Thoracic aorta (tissue), 2 donors: ENCODE measurements around the gene MUC2. TPM values are rescaled to one million over a fixed set of nuclear protein-coding genes. Genes with fewer than 3 reads are reported as not detected.

Experiments used
- ATAC-seq: fragments of 150-250 bp; one replicate; pipeline ENCODE4 v1.8.0; 2017; ENCODE audit warnings: low read depth; ENCODE audit not compliant: insufficient number of reproducible peaks, low FRiP score
- DNase-seq: peaks from one replicate; pipeline ENCODE4 v3.0.0-alpha.2; 2020; ENCODE audit warnings: low spot score
- H3K27ac ChIP-seq, 2 donors: fragments of 200-600 bp; sonication (generic); 1 replicate in 1 of 2; 2 replicates in 1 of 2; pipeline ENCODE4 v1.5.1; 2016; ENCODE audit warnings: mild to moderate bottlenecking in 2 of 2, moderate library complexity in 2 of 2
- H3K27me3 ChIP-seq: fragments of 200-600 bp; sonication (generic); replicated peaks from 2 replicates; pipeline ENCODE4 v1.6.0; 2016; ENCODE audit warnings: mild to moderate bottlenecking; ENCODE audit not compliant: insufficient read depth
- H3K36me3 ChIP-seq: fragments of 200-600 bp; sonication (generic); one replicate; pipeline ENCODE4 v1.5.1; 2016
- H3K4me1 ChIP-seq, 2 donors: fragments of 200-600 bp; sonication (generic); 1 replicate in 1 of 2; 2 replicates in 1 of 2; pipeline versions ENCODE4 v1.5.1 to v1.6.0; 2016; ENCODE audit warnings: low read depth in 2 of 2, mild to moderate bottlenecking in 1 of 2; ENCODE audit not compliant: control insufficient read depth in 1 of 2
- H3K4me3 ChIP-seq: fragments of 200-600 bp; sonication (generic); 2 replicates; pipeline ENCODE4 v1.5.1; 2016; ENCODE audit warnings: mild to moderate bottlenecking
- H3K9me3 ChIP-seq: fragments of 200-600 bp; sonication (generic); 2 replicates; pipeline ENCODE4 v1.5.1; 2016
- CTCF ChIP-seq: fragments of 200-600 bp; sonication (generic); IDR thresholded peaks from one replicate; pipeline ENCODE4 v1.5.1; 2019; ENCODE audit warnings: antibody characterized with exemption
- total RNA-seq, 2 donors: library from RNA; depleted of rRNA; stranded (reverse); fragments of >200 nt; gene quantifications; one replicate each; pipeline versions ENCODE4 v1.1.0 to v1.2.3, GENCODE V29; 2016

MUC2 gene
- total RNA-seq, 2 donors from 2014 or later, result not detected

GRCh38 chr11:1034001-1034400, 40.7 kb upstream of the MUC2 start:
- Histone ChIP-seq H3K27ac (no peak overlapping the region), H3K4me3 (no peak overlapping the region), H3K27me3 (no peaks in the 10 kb centered on the region), H3K4me1 (peaks cover 0 to 17% of the 10 kb centered on the region in 2 donors), H3K36me3 (no peaks in the 10 kb centered on the region), H3K9me3 (no peaks in the 10 kb centered on the region)
- ATAC-seq (no peak), DNase-seq (no peak)
- no peak for TF ChIP-seq CTCF

- Histone ChIP-seq H3K4me3 (no peak overlapping the region), H3K4me1 (peaks cover 0 to 17% of the 10 kb centered on the region in 2 donors), H3K36me3 (no peaks in the 10 kb centered on the region), H3K9me3 (no peaks in the 10 kb centered on the region), H3K27me3 (no peaks in the 10 kb centered on the region), H3K27ac (no peak overlapping the region)
- no peak for TF ChIP-seq CTCF
- ATAC-seq (no peak), DNase-seq (no peak)
Measured at GRCh38 chr11:1034456-1035295, 40.0 kb upstream of the MUC2 start.

GRCh38 chr11:1035577-1036283, 38.9 kb upstream of the MUC2 start:
- Histone ChIP-seq H3K27ac (no peak overlapping the region), H3K4me3 (no peak overlapping the region), H3K4me1 (peaks cover 0 to 17% of the 10 kb centered on the region in 2 donors), H3K9me3 (no peaks in the 10 kb centered on the region), H3K36me3 (no peaks in the 10 kb centered on the region), H3K27me3 (no peaks in the 10 kb centered on the region)
- no peak for ATAC-seq
- no peak for TF ChIP-seq CTCF
- no peak for DNase-seq

GRCh38 chr11:1036303-1036923, 38.3 kb upstream of the MUC2 start, which contains the start of gene MUC6:
MUC6 (minus strand) TSS chr11:1036718; CDS start chr11:1036655, 63 bp downstream.
- ATAC-seq (no peak), DNase-seq (no peak)
- Histone ChIP-seq H3K27me3 (no peaks in the 10 kb centered on the region), H3K36me3 (no peaks in the 10 kb centered on the region), H3K27ac (no peak within 1 kb of the TSS), H3K4me1 (peaks cover 0 to 17% of the 10 kb centered on the region in 2 donors), H3K4me3 (no peak within 1 kb of the TSS), H3K9me3 (no peaks in the 10 kb centered on the region)
- no peak for TF ChIP-seq CTCF

GRCh38 chr11:1036931-1037330, 37.7 kb upstream of the MUC2 start:
- Histone ChIP-seq H3K36me3 (no peaks in the 10 kb centered on the region), H3K4me1 (peaks cover 0 to 17% of the 10 kb centered on the region in 2 donors), H3K9me3 (no peaks in the 10 kb centered on the region), H3K4me3 (no peak overlapping the region), H3K27me3 (no peaks in the 10 kb centered on the region), H3K27ac (no peak overlapping the region)
- no peak for DNase-seq
- no peak for ATAC-seq
- TF ChIP-seq CTCF, result no peak
